ENCODE data around the gene SSR1.

Gene SSR1

DNA sequence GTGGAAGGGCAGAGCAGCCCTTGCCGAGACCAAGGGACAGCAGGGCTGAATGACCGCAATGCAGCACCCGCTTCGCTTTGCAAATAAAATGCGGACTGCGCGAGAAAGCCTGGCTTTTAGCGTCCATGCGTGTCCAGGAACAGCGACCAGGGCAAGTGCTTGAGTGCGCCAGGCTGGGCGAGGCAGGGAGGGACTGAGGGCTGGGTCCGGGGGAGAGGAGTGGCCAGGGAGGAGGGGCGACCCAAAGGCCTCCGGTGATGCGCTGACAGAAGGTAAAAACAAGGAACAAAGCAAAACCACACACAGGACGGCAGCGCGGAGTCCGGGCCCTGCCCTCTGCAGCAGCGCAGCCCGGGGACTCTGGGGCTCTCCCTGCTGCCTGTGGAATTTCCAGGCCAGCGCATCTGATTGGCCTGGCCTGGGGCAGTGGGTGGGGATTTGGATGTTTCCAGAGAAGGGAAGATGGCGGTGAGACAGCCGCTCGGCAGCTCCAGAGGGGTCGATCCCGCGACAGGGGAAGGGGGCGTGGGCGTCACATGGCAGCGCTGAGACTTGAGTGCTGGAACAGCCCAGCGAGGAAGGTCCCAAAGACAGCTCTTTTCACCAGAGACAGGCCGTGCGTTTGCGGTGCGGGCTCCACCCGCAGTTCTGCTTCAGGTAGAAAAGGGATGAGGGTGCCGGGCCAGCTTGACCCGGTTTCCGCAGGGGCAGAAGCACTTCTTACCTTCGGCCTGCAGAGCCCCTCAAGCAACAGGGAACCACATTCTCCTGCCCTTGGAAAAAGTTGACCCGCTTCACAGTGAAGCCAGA, 51.8 kb downstream of the SSR1 start:
- Histone ChIP-seq H3K79me2 (ENCODE audit: insufficient read depth, low read length) (no peaks in the 10 kb centered on the region), H2AFZ (ENCODE audit: low read depth, low read length, severe bottlenecking) (no peak overlapping the region), H3K4me2 (ENCODE audit: low read depth, low read length, poor library complexity, severe bottlenecking) (peak overlapping the region; percentile 17), H3K27ac (ENCODE audit: low read depth, low read length) (no peak overlapping the region), H3K36me3 (ENCODE audit: low read length) (no peaks in the 10 kb centered on the region), H3K9me3 (ENCODE audit: insufficient read depth, low read length) (no peaks in the 10 kb centered on the region), H4K20me1 (ENCODE audit: low read depth, low read length) (no peaks in the 10 kb centered on the region), H3K9me2 (replicated peaks; ENCODE audit: insufficient read depth, low read length) (no peaks in the 10 kb centered on the region), H3K9ac (ENCODE audit: low read length) (no peak overlapping the region), H3F3A (ENCODE audit: insufficient read depth) (no peaks in the 10 kb centered on the region), H3K4me3 (ENCODE audit: insufficient read depth, low read length, poor library complexity, severe bottlenecking) (no peak overlapping the region), H3K27me3 (ENCODE audit: low read length) (no peaks in the 10 kb centered on the region)
- TF ChIP-seq EZH2phosphoT487 (conservative IDR thresholded peaks at IDR 0.05; ENCODE audit: low read length) (no peak), CTCF (IDR thresholded peaks at IDR 0.05; ENCODE audit: insufficient read depth, low read length, poor library complexity, severe bottlenecking) (no peak)

DNA sequence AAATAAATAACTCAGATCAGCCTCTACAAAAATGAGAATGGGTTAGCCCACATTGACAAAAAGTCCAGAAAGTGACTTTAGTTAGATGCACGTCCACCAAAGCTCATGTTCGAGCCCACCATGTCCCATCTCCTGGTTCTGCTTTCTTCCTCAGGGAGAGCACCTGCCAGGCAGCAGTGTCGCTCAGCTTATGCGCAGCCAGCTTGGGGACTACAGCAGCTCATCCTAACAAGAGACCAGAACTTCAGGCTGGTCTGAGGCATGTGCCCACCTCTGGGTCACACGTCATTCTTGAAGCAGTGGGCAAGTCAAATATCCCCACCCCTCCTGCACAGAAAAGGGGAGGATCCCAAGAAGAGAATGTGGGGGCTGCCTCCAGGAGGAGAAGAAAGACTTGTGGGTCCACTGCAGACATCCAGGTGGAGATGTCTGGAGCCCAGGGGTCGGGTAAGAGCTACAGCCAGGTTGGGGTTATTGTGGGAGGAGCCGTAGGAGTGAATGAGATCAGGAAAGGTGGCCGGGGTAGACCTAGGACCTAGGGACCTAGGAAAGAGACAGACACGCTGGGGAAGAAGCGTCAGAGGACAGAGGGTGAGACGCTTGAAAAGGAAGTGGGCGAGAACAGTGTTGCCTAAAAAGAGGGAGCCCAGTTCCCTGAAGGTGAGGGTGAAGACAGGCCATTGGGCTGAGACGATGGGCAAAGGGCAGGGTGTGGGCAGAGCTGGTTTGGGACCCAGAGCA, 52.5 kb downstream of the SSR1 start:
- no peaks in the 10 kb centered on the region for H3K9me2 ChIP-seq (replicated peaks; ENCODE audit: insufficient read depth, low read length)
- no peaks in the 10 kb centered on the region for H3F3A ChIP-seq (ENCODE audit: insufficient read depth)
- H3K4me2 ChIP-seq (ENCODE audit: low read depth, low read length, poor library complexity, severe bottlenecking), result peak overlapping the region; percentile 17
- no peak overlapping the region for H3K27ac ChIP-seq (ENCODE audit: low read depth, low read length)
- no peak for TF ChIP-seq CTCF (IDR thresholded peaks at IDR 0.05; ENCODE audit: insufficient read depth, low read length, poor library complexity, severe bottlenecking)
- no peak for TF ChIP-seq EZH2phosphoT487 (conservative IDR thresholded peaks at IDR 0.05; ENCODE audit: low read length)
- no peak overlapping the region for H3K4me3 ChIP-seq (ENCODE audit: insufficient read depth, low read length, poor library complexity, severe bottlenecking)
- H4K20me1 ChIP-seq (ENCODE audit: low read depth, low read length), result no peaks in the 10 kb centered on the region
- no peaks in the 10 kb centered on the region for H3K27me3 ChIP-seq (ENCODE audit: low read length)
- H3K36me3 ChIP-seq (ENCODE audit: low read length), result no peaks in the 10 kb centered on the region
- no peak overlapping the region for H2AFZ ChIP-seq (ENCODE audit: low read depth, low read length, severe bottlenecking)
- no peaks in the 10 kb centered on the region for H3K9me3 ChIP-seq (ENCODE audit: insufficient read depth, low read length)
- no peaks in the 10 kb centered on the region for H3K79me2 ChIP-seq (ENCODE audit: insufficient read depth, low read length)
- H3K9ac ChIP-seq (ENCODE audit: low read length), result no peak overlapping the region

DNA sequence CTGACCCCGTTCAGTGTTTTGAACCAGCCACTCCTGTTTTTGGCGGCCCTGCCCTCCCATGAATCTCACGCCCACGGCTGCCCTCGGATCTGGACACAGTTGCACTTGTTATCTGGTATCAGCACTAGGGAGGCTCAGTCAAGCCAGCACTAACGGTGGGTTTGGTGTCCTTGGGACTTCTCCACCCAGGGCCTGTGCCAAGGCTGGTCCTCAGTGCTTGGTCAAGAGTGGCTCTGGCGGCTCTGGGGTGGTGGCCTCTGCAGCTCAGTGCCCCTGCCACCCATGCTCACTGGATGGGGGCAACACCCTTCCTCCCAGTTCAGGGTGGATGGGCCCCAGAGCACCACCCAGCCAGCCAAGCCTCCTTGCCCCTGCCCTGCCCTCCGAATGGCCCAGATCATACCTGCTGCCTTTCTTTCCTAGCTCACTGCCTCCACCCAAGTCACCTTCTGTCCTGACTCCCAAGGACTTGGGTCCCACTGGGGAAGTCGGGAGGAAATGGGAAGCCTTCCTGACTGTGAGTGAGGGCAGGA, 54.7 kb downstream of the SSR1 start:
- no peaks in the 10 kb centered on the region for H3K9me3 ChIP-seq (ENCODE audit: insufficient read depth, low read length)
- H3K79me2 ChIP-seq (ENCODE audit: insufficient read depth, low read length), result no peaks in the 10 kb centered on the region
- no peaks in the 10 kb centered on the region for H3K27me3 ChIP-seq (ENCODE audit: low read length)
- no peak overlapping the region for H2AFZ ChIP-seq (ENCODE audit: low read depth, low read length, severe bottlenecking)
- no peaks in the 10 kb centered on the region for H3K9me2 ChIP-seq (replicated peaks; ENCODE audit: insufficient read depth, low read length)
- TF ChIP-seq EZH2phosphoT487 (conservative IDR thresholded peaks at IDR 0.05; ENCODE audit: low read length), result no peak
- TF ChIP-seq CTCF (IDR thresholded peaks at IDR 0.05; ENCODE audit: insufficient read depth, low read length, poor library complexity, severe bottlenecking), result no peak
- H3K4me3 ChIP-seq (ENCODE audit: insufficient read depth, low read length, poor library complexity, severe bottlenecking), result no peak overlapping the region
- no peaks in the 10 kb centered on the region for H3K36me3 ChIP-seq (ENCODE audit: low read length)
- H3F3A ChIP-seq (ENCODE audit: insufficient read depth), result no peaks in the 10 kb centered on the region
- H3K27ac ChIP-seq (ENCODE audit: low read depth, low read length), result no peak overlapping the region
- H3K4me2 ChIP-seq (ENCODE audit: low read depth, low read length, poor library complexity, severe bottlenecking), result no peak overlapping the region
- no peak overlapping the region for H3K9ac ChIP-seq (ENCODE audit: low read length)
- no peaks in the 10 kb centered on the region for H4K20me1 ChIP-seq (ENCODE audit: low read depth, low read length)

Measured in SU-DHL-6 (cell line).